Measurements from ENCODE around the gene FOXO1.

DNA sequence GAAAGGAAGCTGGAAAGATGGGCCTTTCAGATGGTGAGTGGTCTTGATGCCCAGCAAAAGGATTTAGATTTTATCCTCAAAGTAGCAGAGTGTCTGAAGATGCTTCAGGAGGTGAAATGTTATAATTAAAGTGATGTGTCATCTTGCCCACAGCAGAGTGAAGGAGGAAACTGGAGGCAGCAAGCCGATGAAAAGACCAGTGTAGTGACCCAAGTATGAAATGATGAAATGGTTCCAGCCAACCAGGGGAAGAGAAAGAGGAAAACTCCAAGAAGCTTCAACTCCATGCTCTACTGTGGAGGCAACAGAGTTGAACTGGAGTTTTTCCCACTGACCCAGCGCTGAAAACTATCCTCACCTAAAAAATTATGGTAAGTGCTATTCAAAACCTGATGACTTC lies 66.7 kb downstream of the FOXO1 start:
- TF ChIP-seq POLR2A (IDR thresholded peaks at IDR 0.05; ENCODE audit: borderline replicate concordance, extremely low read depth, insufficient read depth, insufficient read length) (no peak), POLR2AphosphoS5 (IDR thresholded peaks at IDR 0.05; ENCODE audit: low read depth, low read length) (no peak), SP1 (IDR thresholded peaks at IDR 0.05; ENCODE audit: low read depth) (no peak), EZH2 (IDR thresholded peaks at IDR 0.05) (no peak), FOSL1 (IDR thresholded peaks at IDR 0.05; ENCODE audit: low read depth) (no peak), EZH2phosphoT487 (IDR thresholded peaks at IDR 0.05; ENCODE audit: borderline replicate concordance) (no peak), CEBPB (IDR thresholded peaks at IDR 0.05; ENCODE audit: low read depth) (no peak), SRF (IDR thresholded peaks at IDR 0.05; ENCODE audit: low read depth) (no peak), ZNF274 (IDR thresholded peaks at IDR 0.05; ENCODE audit: low read depth, low read length) (no peak)
- TF ChIP-seq, protein P1, sequence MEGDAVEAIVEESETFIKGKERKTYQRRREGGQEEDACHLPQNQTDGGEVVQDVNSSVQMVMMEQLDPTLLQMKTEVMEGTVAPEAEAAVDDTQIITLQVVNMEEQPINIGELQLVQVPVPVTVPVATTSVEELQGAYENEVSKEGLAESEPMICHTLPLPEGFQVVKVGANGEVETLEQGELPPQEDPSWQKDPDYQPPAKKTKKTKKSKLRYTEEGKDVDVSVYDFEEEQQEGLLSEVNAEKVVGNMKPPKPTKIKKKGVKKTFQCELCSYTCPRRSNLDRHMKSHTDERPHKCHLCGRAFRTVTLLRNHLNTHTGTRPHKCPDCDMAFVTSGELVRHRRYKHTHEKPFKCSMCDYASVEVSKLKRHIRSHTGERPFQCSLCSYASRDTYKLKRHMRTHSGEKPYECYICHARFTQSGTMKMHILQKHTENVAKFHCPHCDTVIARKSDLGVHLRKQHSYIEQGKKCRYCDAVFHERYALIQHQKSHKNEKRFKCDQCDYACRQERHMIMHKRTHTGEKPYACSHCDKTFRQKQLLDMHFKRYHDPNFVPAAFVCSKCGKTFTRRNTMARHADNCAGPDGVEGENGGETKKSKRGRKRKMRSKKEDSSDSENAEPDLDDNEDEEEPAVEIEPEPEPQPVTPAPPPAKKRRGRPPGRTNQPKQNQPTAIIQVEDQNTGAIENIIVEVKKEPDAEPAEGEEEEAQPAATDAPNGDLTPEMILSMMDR (IDR thresholded peaks at IDR 0.05 in 2 of 3, conservative IDR thresholded peaks at IDR 0.05 in 1 of 3; ENCODE audit: borderline replicate concordance in 1 of 3, insufficient read depth in 1 of 3, low read depth in 2 of 3, low read length in 2 of 3), result no peak
- TF ChIP-seq, protein P2, sequence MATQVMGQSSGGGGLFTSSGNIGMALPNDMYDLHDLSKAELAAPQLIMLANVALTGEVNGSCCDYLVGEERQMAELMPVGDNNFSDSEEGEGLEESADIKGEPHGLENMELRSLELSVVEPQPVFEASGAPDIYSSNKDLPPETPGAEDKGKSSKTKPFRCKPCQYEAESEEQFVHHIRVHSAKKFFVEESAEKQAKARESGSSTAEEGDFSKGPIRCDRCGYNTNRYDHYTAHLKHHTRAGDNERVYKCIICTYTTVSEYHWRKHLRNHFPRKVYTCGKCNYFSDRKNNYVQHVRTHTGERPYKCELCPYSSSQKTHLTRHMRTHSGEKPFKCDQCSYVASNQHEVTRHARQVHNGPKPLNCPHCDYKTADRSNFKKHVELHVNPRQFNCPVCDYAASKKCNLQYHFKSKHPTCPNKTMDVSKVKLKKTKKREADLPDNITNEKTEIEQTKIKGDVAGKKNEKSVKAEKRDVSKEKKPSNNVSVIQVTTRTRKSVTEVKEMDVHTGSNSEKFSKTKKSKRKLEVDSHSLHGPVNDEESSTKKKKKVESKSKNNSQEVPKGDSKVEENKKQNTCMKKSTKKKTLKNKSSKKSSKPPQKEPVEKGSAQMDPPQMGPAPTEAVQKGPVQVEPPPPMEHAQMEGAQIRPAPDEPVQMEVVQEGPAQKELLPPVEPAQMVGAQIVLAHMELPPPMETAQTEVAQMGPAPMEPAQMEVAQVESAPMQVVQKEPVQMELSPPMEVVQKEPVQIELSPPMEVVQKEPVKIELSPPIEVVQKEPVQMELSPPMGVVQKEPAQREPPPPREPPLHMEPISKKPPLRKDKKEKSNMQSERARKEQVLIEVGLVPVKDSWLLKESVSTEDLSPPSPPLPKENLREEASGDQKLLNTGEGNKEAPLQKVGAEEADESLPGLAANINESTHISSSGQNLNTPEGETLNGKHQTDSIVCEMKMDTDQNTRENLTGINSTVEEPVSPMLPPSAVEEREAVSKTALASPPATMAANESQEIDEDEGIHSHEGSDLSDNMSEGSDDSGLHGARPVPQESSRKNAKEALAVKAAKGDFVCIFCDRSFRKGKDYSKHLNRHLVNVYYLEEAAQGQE (IDR thresholded peaks at IDR 0.05; ENCODE audit: low read depth), result no peak
- TF ChIP-seq, protein P3, sequence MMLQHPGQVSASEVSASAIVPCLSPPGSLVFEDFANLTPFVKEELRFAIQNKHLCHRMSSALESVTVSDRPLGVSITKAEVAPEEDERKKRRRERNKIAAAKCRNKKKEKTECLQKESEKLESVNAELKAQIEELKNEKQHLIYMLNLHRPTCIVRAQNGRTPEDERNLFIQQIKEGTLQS (IDR thresholded peaks at IDR 0.05), result no peak

Data from HCT116 (cell line).